ENCODE data around the gene HLA-C.
"Not testable (repeated sequence)": the region's sequence is repeated elsewhere in the genome, so short reads cannot be mapped to it uniquely, and the experiment has no call there.

HLA-C gene

DNA sequence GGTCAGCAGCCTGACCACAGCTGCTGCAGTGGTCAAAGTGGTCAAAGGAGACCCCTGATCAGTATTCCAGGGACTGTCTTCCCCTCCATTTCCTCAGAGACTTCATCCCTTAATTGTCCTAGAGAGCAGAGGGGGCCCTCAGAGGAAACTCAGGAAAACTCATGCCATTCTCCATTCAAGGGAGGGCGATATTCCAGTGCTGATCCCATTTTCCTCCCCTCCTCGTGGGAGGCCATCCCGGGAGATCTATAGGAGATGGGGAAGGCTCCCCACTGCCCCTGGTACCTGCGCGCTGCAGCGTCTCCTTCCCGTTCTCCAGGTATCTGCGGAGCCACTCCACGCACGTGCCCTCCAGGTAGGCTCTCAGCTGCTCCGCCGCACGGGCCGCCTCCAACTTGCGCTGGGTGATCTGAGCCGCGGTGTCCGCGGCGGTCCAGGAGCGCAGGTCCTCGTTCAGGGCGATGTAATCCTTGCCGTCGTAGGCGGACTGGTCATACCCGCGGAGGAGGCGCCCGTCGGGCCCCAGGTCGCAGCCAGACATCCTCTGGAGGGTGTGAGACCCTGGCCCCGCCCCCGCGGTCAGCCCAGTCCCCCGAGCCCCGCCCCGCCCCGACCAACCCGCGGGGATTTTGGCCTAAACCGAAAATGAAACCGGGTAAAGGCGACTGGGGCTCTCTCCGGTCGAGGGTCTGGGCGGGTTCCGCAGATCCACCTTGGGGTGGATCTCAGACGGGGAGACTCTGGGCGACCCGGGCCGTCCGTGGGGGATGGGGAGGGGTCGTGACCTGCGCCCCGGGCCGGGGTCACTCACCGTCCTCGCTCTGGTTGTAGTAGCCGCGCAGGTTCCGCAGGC lies 878 bp downstream of the HLA-C start:
- DNase-seq (ENCODE audit: low read depth): no peak

DNA sequence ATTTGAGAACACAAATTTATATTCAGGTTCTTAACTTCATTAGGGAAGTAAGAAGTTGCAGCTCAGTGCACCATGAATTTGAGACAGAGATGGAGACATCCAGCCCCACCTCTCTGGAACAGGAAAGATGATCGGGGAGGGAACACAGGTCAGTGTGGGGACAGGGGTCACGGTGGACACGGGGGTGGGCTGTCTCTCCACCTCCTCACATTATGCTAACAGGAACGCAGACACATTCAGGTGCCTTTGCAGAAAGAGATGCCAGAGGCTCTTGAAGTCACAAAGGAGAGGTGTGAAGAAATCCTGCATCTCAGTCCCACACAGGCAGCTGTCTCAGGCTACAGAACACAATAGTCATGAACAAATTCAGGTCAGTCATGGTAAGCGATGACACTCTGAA lies 3.1 kb downstream of the HLA-C start:
- DNase-seq (ENCODE audit: low read depth): no peak

DNA sequence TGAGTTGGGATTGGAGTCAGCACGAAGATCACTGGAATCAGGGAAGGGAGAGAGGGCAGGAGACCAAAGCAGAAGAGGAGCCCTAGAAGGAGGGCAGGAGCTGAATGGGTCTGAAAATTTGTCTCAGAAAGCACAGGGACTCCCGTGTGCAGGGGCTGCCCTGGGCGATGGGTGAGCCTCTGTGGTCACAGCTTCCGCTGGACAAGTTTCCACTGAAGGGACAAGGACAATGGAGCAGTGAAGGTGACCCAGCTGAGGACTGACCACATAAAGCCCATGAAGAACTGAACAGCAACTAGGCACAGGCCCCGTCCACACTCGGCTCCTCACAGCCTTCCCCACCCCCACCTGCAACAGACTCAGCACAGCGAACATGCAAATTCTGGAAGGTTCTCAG lies 3.5 kb downstream of the HLA-C start:
- no peak for DNase-seq (ENCODE audit: low read depth)

DNA sequence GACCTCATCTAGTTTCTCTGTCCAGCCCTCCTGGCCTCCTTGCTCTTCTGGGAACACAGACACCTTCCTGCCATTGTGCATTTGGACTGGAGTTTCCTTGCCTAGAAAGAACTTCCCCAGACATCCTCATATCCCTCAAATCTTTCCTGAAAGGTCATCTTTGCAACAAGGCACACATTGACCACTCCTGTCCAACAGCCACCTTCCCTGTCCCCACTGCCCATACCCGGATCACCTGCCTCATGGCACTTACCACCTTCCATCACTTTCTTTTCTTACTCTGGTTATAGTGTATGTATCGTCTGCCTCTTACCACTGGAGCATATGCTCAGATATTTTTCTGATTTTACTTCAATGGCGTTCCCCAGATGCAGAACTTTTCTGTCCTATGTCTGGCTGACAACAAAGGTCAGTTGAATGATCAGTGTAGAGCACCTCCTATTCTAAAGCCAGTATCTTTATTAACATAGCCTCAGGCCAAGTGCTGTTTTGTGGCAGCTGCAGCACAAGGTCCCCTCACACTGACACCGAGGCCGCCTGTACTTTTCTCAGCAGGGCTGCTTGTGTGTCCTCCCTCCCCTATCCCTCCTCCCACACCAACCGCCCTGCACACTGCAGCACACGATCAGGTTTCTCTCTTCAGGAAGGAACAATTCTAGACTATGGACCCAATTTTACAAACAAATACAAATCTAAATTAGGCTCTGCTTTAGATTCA lies 4.1 kb downstream of the HLA-C start:
- DNase-seq (ENCODE audit: low read depth): no peak

DNA sequence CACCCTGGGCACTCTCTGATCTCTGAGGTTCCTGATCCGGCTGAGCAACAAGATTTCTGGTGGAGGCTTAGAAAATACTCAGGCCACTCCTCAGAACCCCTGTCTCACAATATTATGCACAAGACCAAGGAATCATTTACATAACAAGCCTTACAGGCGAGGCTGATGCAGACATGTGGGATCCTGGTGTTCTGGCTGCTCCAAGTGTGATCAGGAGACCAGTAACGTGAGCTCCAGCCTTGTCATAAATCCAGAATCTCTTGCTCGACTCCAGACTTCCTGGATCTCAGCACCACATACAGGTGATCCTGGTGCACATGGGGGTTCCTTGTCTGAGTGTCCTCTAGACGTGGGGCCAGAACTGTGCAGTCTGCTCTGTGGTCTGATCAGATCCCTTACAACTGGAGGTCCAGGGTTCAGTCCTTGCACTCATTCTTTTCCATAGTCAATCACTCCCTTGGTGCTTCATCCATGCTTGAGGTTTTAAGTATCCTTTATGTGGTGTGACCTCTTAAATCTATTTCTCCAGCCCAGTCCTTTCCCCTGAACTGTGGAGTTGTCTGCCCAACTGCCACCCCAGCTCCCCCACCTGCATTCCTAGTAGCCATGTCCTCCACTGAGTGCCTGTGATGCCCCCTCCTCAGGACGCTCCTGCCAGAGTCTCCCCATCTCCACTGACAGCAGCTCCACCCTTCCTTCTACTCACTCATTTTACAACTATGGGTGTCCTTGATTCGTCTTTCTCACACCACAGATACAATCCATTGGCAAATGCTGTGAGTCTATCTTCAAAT lies 5.1 kb downstream of the HLA-C start:
- DNase-seq (ENCODE audit: low read depth): no peak

DNA sequence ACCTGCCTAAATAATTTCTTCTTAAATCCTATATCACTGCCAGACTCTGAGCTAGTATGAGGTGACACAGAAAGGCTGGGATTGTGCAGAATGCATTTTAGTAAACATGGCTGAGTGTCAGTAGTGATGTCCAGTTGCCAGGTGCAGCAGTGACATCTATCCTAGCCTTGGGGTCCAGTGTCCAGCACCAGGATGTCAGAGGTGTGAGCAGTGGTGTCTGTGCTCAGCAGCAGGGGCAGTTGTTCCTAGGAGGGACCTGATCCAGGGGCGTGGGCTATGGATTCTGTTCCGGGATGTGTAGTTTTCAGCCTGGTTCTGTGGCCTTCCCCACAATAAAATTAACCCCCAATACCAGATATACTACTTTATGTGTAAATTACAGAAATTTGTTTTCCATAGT lies 6.0 kb downstream of the HLA-C start:
- DNase-seq (ENCODE audit: low read depth): no peak

DNA sequence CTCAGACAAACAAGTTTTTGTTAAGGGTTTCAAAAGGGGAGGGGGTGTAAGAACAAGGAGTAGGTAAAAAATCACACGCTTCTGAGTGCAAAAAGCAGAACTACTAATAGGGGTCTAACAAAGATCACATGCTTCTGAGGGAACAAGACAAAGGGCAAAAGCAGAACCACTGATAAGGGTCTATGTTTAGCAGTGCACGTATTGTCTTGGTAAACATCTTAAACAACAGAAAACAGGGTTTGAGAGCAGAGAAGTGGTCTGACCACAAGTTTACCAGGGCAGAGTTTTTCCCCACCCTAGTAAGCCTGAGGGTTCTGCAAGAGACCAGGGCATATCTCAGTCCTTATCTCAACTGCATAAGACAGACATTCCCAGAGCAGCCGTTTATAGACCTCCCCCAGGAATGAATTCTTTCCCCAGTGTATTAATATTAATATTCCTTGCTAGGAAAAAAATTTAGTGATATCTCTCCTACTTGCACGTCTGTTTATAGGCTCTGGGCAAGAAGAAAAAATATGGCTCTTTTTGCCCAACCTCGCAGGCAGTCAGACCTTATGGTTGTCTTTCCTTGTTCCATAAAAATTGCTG lies 8.5 kb downstream of the HLA-C start:
- DNase-seq (ENCODE audit: low read depth): not testable (repeated sequence)

DNA sequence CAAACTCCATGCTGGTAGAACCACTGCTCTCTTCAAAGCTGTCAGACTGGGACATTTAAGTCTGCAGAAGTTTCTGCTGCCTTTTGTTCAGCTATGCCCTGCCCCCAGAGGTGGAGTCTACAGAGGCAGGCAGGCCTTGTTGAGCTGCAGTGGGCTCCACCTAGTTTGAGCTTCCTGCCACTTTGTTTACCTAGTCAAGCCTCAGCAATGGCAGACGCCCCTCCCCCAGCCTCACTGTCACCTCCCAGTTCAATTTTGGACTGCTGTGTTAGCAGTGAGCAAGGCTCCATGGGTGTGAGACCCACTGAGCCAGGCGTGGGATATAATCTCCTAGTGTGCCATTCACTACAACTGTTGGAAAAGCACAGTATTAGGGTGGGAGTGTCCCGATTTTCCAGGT lies 11.9 kb downstream of the HLA-C start:
- not testable (repeated sequence) for DNase-seq (ENCODE audit: low read depth)

DNA sequence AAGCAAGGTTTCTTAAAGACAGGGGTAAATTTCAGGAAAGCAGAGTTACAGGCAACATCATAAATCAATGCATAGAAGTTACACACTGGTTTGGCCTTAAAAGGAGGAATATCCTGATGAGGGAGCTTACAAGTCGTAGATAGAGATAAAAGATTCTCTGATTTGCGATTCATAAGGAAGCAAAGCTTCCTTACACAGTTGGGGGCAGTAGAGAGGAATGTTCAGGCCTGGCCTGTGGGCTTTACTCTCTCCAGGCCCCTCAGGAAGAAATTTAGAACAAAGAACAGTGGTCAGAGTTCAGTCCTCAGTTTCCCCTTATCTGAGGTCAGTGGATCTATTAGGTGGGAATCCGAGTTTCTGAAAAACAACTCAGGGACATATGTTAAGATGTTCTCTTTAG lies 19.3 kb downstream of the HLA-C start:
- DNase-seq (ENCODE audit: low read depth): no peak

DNA sequence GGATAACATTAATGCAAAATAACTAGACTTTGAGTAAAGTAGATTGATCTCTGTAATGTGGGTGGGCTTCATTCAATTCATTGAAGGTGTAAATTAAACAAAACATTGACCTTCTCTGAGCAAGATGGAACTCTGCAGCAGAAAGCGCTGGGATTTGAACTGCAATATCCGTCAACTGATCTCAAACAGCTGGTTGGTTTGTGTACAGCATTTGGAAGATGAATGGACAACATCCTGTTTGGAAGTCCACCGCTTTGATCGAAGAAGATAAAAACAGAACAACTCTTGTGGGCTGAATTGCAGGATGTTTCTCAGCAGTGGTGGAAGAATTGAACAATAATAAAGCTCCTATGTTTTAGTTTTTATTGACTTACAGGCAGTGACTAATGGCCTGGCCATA lies 20.6 kb downstream of the HLA-C start:
- no peak for DNase-seq (ENCODE audit: low read depth)

DNA sequence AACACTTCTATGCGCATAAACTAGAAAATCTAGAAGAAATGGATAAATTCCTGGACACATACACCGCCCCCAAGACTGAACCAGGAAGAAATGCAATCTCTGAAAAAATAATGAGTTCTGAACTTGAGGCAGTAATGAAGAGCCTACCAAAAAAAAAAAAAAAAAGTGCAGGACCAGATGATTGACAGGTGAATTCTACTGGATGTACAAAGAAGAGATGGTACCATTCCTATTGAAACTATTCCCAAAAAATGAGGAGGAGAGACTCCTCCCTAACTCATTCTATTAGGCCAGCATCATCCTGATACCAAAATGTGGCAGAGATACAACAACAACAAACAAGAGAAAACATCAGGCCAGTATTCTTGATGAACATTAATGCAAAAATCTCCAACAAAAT lies 22.7 kb downstream of the HLA-C start:
- no peak for DNase-seq (ENCODE audit: low read depth)

DNA sequence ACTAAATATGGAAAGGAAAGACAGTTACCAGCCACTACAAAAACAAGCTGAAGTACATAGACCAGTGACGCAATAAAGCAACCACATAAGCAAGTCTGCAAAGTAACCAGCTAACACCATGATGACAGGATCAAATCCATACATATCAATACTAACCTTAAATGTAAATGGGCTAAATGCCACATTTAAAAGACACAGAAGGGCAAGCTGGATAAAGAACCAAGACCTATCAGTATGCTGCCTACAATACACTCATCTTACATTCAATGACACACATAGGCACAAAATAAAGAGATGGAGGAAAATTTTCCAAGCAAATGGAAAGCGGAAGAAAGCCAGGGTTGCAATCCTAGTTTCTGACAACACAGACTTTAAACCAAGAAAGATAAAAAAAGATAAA lies 24.1 kb downstream of the HLA-C start:
- no peak for DNase-seq (ENCODE audit: low read depth)

DNA sequence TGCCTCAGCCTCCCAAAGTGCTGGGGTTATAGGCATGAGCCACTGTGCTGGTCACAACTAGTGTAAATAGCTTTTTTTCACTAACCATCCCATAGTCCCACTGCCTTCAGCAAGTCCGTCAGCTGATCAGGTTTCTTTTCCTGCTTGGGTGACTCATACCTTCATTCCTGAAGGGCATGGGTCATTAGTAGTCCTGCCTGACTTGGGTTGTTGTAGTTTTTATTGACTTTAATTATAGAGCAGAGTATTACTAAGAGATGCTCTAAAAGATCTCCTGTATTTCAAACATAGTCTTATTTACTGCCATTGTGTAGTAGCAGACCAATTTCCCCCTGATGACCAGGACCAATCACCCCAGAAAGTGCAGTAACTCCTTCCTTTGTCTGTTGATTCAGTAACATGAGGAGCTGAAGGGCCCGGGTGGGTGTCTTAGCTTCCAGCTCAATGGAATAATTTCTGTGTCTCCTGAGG lies 25.8 kb downstream of the HLA-C start:
- DNase-seq (ENCODE audit: low read depth): no peak

DNA sequence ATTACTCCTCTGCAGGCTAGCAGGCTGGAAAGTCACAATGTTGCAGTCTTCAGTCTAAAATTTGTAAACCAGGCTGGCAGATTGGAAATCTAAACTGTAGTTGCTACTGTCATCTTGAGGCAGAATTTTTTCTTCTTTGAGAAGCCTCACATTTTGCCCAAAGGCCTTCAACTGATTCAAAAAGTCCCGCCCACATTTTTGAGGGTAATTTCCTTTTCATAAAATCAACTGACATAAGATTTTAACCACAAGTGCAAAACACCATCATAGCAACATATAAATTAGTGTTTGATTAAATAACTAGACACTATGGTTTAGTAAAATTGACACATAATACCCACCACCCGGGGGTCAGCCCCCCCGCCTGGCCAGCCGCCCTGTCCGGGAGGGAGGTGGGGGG lies 28.4 kb downstream of the HLA-C start:
- no peak for DNase-seq (ENCODE audit: low read depth)

DNA sequence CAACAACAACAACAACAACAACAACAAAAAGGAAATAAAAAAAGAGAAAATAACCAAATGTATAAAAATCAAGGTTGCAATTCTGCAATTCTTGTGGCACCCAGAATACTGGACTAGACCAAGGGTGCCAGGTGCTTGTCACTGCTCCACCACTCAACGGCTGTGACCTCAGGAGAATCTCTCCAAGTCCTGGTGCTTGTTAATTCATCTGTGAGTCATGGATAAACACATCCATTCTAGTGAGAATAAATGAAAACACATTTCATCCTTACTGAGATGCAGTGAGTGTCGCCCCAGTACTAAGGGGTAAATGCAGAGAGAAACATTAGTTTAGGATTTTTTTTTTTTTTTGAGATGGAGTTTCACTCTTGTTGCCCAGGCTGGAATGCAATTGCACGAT lies 32.0 kb downstream of the HLA-C start:
- DNase-seq (ENCODE audit: low read depth): no peak

DNA sequence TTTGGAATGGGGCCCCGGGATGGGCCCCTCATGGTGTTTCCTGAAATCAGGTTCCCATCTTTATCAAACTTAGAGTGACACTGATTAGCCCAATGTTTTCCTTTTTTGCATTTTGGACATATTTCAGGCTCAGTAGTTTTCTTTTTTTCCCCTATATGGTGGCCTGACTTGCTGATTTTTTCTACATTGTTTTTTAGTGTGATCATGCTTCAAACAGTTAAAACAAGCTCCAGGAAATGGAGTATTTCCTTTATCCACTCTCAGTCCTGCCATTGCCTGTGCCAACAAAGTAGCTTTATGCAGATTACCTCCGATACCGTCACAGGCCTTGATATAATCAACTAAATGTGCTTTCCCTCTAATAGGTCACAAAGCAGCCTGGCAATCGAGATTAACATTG lies 37.8 kb downstream of the HLA-C start:
- not testable (repeated sequence) for DNase-seq (ENCODE audit: low read depth)

DNA sequence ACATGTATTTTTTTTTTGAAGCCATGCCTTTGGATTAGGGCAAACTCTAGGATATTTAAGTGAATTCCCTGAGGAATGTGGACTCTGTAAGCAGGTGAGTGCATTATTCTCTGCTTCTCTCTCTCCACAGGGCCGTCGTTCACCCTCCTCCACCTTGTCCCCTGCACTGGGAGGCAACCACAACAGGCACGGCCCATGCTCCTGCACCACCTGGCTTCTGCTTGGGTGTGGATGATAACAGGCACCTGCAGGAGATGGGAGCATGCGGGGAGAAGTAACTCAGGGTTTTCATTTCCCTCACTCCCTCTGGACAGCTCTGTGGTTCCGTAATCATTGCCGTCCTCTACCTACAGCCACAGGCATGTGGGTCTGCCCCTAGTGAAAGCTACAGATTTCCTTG lies 43.4 kb downstream of the HLA-C start:
- DNase-seq (ENCODE audit: low read depth): no peak

DNA sequence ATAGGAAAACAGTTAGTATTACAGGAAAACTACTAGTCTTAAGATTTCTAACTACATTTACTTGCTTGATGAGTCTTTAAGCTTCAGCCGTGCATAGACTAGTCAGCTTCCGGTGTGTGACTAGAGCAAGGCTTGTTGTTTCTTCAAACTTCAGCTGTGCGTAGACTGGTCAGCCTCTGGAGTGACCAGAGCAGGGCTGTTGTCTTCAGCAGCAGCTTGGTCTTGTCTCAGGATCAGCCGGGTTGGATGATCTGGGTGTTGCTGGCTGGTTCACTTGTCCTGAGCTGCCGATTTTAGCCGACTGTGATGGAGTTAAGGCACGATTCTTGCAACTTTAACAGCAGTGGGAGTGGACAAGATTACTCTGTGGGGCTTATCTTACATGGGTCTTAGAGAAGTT lies 44.7 kb downstream of the HLA-C start:
- no peak for DNase-seq (ENCODE audit: low read depth)

DNA sequence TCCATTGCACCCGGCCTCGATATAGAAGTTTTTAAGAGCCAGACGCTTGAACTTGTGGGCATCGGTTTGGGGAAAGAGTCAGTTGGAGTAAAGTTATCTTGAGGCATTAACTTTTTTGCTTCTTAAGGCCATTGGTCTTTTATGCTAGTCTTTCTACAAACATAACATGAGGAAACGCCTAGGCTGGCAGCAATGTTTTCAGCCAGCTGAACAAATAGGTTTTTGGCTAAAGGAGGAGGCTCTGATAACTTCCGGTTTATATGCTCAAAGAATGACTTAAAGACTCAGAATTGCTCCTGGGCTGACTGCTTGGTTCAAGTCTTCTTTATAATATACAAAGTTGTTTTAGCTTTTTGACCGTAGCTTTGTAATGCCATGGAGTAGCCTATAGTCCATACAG lies 46.2 kb downstream of the HLA-C start:
- DNase-seq (ENCODE audit: low read depth): no peak

DNA sequence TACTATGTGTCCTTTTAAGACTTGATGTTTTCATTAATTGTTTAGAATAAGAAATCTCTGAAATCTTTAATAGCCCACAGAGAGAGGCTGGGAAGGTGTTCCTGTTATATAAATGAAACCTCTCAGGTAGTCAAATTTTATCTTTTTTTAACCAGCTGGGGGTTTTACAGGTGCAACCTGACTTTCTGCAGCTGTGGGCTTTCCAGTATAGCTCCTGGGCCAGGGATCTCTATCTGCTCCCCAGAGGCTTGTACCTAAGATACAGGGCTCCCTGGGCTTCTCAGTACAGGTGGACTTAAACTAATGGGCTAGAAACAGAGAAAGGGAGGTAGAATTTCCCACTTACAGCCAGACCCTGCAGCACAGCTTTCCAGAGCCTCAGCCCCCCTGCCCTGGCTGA lies 49.4 kb downstream of the HLA-C start:
- no peak for DNase-seq (ENCODE audit: low read depth)
